Sigmoid colon (tissue), 7 donors: ENCODE data around the gene SORBS1. TPM values are rescaled to one million over a fixed set of nuclear protein-coding genes. Genes with fewer than 3 reads are reported as not detected.
A peak's percentile ranks its signal among the peaks of the same experiment; 100 is the strongest.

Experiments
- DNase-seq: peaks from one replicate; pipeline ENCODE4 v3.0.0-alpha.2; 2019
- H3K27ac ChIP-seq, 4 donors: fragments of 200-600 bp; sonication (generic); one replicate each; pipeline ENCODE4 v1.5.1; 2016 to 2019; ENCODE audit warnings: mild to moderate bottlenecking in 1 of 4
- H3K27me3 ChIP-seq, 3 donors: fragments of 200-600 bp; sonication (generic); one replicate each; pipeline ENCODE4 v1.5.1; 2019; ENCODE audit warnings: mild to moderate bottlenecking in 1 of 3
- H3K36me3 ChIP-seq, 4 donors: fragments of 200-600 bp; sonication (generic); one replicate each; pipeline ENCODE4 v1.5.1; 2016 to 2019
- H3K4me1 ChIP-seq, 4 donors: fragments of 200-600 bp; sonication (generic); one replicate each; pipeline ENCODE4 v1.5.1; 2017 to 2019
- H3K4me3 ChIP-seq, 4 donors: fragments of 200-600 bp; sonication (generic); one replicate each; pipeline ENCODE4 v1.5.1; 2017 to 2019; ENCODE audit warnings: mild to moderate bottlenecking in 2 of 4, moderate library complexity in 1 of 4
- H3K9me3 ChIP-seq, 4 donors: fragments of 200-600 bp in 3 of 4; sonication (generic) in 3 of 4; one replicate each; pipeline versions ENCODE4 v1.5.1 to v1.6.1; 2013 to 2019
- CTCF ChIP-seq, 4 experiments: fragments of 450-650 bp in 3 of 4; fragments of 200-600 bp in 1 of 4; IDR thresholded peaks; one replicate each; pipeline ENCODE4 v1.5.1; 2016 to 2019; ENCODE audit warnings: antibody characterized with exemption in 4 of 4, mild to moderate bottlenecking in 3 of 4, moderate library complexity in 2 of 4
- EP300 ChIP-seq, 4 donors: sonication (generic); formaldehyde crosslinking; IDR thresholded peaks; one replicate each; pipeline ENCODE4 v1.6.1; 2017; ENCODE audit warnings: antibody characterized with exemption in 4 of 4
- POLR2A ChIP-seq, 2 donors: fragments of 450-650 bp; IDR thresholded peaks; one replicate each; pipeline ENCODE4 v1.6.1; 2016; ENCODE audit warnings: antibody characterized with exemption in 2 of 2, mild to moderate bottlenecking in 2 of 2, moderate library complexity in 2 of 2
- POLR2AphosphoS5 ChIP-seq, 4 donors: sonication (generic); formaldehyde crosslinking; IDR thresholded peaks; one replicate each; pipeline ENCODE4 v1.6.1; 2017; ENCODE audit warnings: antibody characterized with exemption in 4 of 4
- WGBS, 2 donors: extraction: QIAGEN DNeasy Blood & Tissue Kit; methylation state at CpG; one replicate each; pipeline ENCODE4 v1.1.7; 2013; 5-methylcytosine and 5-hydroxymethylcytosine counted together
- intact Hi-C: fragments of 100-400 bp; cut with DNase I; formaldehyde crosslinking; loops from one replicate; pipeline ENCODE4 v1.15.1; 2023
- polyA plus RNA-seq, 3 donors: library from polyadenylated mRNA; stranded (reverse); fragments of 200-250 nt; gene quantifications; one replicate each; pipeline ENCODE4 v1.2.3, GENCODE V29; 2013
- total RNA-seq, 4 donors: library from RNA; depleted of rRNA; stranded (reverse); fragments of >200 nt; gene quantifications; one replicate each; pipeline ENCODE4 v1.1.0, GENCODE V29; 2016
- donor health status: healthy with polysubstance abuse.
- donor health status: Bipolar disorder and iron deficiency.
- donor health status: healthy.

The SORBS1 gene
- total and polyA plus RNA-seq, 7 donors: 8.1 to 1,403 (median 664) TPM

GRCh38 chr10:95335933-95336699 is 225.1 kb downstream of the SORBS1 start:
- H3K27me3 ChIP-seq: no peaks in the 10 kb centered on the region
- H3K36me3 ChIP-seq: peaks cover 40 to 100% (median 75%) of the 10 kb centered on the region in 4 donors
- peaks cover 0 to 77% (median 52%) of the 10 kb centered on the region in 4 donors for H3K4me1 ChIP-seq
- peak overlapping the region; percentile 77 to 90 (median 87) for H3K27ac ChIP-seq
- 94% methylated on average over 19 of the region's 19 CpGs for WGBS, 2 donors
- intact Hi-C loops: no loop called here
- TF ChIP-seq POLR2A (IDR thresholded peaks at IDR 0.05) (no peak), POLR2AphosphoS5 (IDR thresholded peaks at IDR 0.05) (peak in 3 of 4 donors; percentile 1 to 38 (median 34))
- DNase-seq: no peak
- no peaks in the 10 kb centered on the region for H3K9me3 ChIP-seq
- H3K4me3 ChIP-seq: no peak overlapping the region

- H3K27me3 ChIP-seq: no peaks in the 10 kb centered on the region
- peak overlapping the region; percentile 77 to 90 (median 87) for H3K27ac ChIP-seq
- no peaks in the 10 kb centered on the region for H3K9me3 ChIP-seq
- H3K4me1 ChIP-seq: peaks cover 0 to 76% (median 56%) of the 10 kb centered on the region in 4 donors
- TF ChIP-seq POLR2AphosphoS5 (IDR thresholded peaks at IDR 0.05) (peak in 1 of 4 donors; percentile 47), CTCF (IDR thresholded peaks at IDR 0.05) (no peak), POLR2A (IDR thresholded peaks at IDR 0.05) (no peak), EP300 (IDR thresholded peaks at IDR 0.05) (no peak)
- 78 to 82% methylated on average over 3 of the region's 3 CpGs for WGBS, 2 donors
- no peak for DNase-seq
- intact Hi-C loops: no loop called here
- peaks cover 36 to 100% (median 69%) of the 10 kb centered on the region in 4 donors for H3K36me3 ChIP-seq
- H3K4me3 ChIP-seq: no peak overlapping the region
Measured at GRCh38 chr10:95334805-95335144, 226.4 kb downstream of the SORBS1 start.

DNA sequence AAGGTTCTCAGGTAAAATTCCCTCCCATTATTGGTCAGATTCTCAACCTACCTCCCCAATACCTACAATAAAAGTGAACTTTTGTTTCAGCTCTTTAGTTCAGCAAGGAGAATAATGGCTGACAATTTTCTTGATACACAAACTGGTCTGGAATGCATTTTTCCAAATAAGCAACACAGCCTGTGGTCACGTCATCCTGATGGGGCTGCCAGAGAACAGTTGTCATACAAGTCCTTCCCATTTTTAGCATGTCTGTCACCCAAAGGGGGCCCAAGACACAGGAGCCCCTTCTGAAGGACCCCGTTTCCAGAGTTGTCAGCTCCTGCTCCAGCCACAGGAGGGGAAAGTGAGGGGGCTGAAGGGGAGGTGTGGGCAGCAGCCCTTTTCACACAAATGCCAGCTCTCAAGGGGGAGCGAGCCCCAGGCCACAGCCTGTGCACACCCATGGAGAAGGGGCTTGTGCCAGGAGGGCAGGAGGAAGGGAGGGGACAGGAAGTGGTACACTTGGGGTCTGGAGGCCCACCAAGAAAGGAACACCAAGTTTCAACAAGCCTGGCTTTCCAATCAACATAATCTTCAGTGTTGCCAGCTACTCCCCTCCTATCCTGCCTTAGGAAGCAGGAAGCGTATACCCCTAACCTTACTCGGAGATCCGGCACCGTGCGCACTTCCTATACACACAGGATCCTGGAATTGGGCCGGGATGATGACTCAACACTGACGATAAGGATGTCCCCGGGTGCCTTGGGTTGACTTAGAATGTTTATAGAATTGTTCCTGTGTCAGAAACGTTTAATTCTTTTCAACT is 227.0 kb downstream of the SORBS1 start:
- Histone ChIP-seq H3K36me3 (peaks cover 33 to 100% (median 68%) of the 10 kb centered on the region in 4 donors), H3K4me1 (peaks cover 0 to 70% (median 62%) of the 10 kb centered on the region in 4 donors), H3K27me3 (no peaks in the 10 kb centered on the region), H3K4me3 (no peak overlapping the region), H3K27ac (peak overlapping the region; percentile 77 to 90 (median 87)), H3K9me3 (no peaks in the 10 kb centered on the region)
- whole genome bisulfite sequencing, 2 donors: 71 to 74% methylated on average over 12 of the region's 12 CpGs
- TF ChIP-seq POLR2AphosphoS5 (IDR thresholded peaks at IDR 0.05) (peak; percentile 14 to 82 (median 50)), POLR2A (IDR thresholded peaks at IDR 0.05) (no peak), EP300 (IDR thresholded peaks at IDR 0.05) (peak in 2 of 4 donors; percentile 64 to 80)
- intact Hi-C loops: no loop called here
- peak; percentile 88 for DNase-seq

DNA sequence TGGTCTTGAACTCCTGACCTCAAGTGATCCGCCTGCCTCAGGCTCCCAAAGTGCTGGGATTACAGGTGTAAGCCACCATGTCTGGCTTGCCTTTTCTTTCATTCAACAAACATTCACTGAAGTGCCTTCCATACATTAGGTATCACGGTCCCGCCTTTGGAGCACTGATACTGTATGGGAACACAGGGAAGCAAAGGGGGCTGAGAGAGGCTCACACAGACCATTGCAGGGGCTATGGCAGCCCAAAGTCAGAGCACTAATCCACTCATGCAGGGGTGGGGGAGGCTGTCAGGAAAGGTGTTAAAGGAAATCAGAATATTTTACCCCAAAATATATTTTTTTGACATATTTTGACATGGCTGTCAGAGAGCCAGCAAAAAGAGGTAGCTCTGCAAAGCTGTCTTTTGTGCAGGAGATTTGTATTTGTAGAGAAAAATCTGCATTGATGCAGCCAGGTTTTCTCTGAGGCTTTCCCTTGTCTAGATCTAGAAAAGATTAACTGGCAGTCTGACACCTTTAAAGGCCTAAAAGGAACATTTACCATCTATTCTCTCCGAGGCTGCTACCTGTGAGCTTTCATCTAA is 228.4 kb downstream of the SORBS1 start:
- H3K9me3 ChIP-seq: no peaks in the 10 kb centered on the region
- peak overlapping the region in 3 of 4 donors; percentile 85 to 90 (median 89) for H3K27ac ChIP-seq
- no peak overlapping the region for H3K4me3 ChIP-seq
- WGBS, 2 donors: 94 to 97% methylated on average over 4 of the region's 4 CpGs
- TF ChIP-seq CTCF (IDR thresholded peaks at IDR 0.05) (no peak), POLR2A (IDR thresholded peaks at IDR 0.05) (no peak), POLR2AphosphoS5 (IDR thresholded peaks at IDR 0.05) (no peak), EP300 (IDR thresholded peaks at IDR 0.05) (no peak)
- DNase-seq: no peak
- H3K27me3 ChIP-seq: no peaks in the 10 kb centered on the region
- H3K36me3 ChIP-seq: peaks cover 22 to 100% (median 61%) of the 10 kb centered on the region in 4 donors
- peaks cover 0 to 67% (median 61%) of the 10 kb centered on the region in 4 donors for H3K4me1 ChIP-seq
- intact Hi-C loops: no loop called here

GRCh38 chr10:95331596-95332130 is 229.5 kb downstream of the SORBS1 start:
- no peak for TF ChIP-seq EP300 (IDR thresholded peaks at IDR 0.05)
- TF ChIP-seq CTCF (IDR thresholded peaks at IDR 0.05): no peak
- no peak for TF ChIP-seq POLR2AphosphoS5 (IDR thresholded peaks at IDR 0.05)
- no peak for TF ChIP-seq POLR2A (IDR thresholded peaks at IDR 0.05)
- no peaks in the 10 kb centered on the region for H3K9me3 ChIP-seq
- intact Hi-C loops: no loop called here
- 91% methylated on average over 3 of the region's 3 CpGs for WGBS, 2 donors
- DNase-seq: no peak
- peaks cover 11 to 100% (median 58%) of the 10 kb centered on the region in 4 donors for H3K36me3 ChIP-seq
- peaks cover 0 to 63% (median 54%) of the 10 kb centered on the region in 4 donors for H3K4me1 ChIP-seq
- no peaks in the 10 kb centered on the region for H3K27me3 ChIP-seq
- peak overlapping the region in 3 of 4 donors; percentile 43 to 90 (median 85) for H3K27ac ChIP-seq
- no peak overlapping the region for H3K4me3 ChIP-seq
